ENCODE results near the gene PRKCQ.

PRKCQ gene

GRCh38 chr10:6379015-6379776, 200.9 kb downstream of the PRKCQ start:
- no peak overlapping the region for H3K4me3 ChIP-seq (ENCODE audit: low read length)
- TF ChIP-seq, protein P1, sequence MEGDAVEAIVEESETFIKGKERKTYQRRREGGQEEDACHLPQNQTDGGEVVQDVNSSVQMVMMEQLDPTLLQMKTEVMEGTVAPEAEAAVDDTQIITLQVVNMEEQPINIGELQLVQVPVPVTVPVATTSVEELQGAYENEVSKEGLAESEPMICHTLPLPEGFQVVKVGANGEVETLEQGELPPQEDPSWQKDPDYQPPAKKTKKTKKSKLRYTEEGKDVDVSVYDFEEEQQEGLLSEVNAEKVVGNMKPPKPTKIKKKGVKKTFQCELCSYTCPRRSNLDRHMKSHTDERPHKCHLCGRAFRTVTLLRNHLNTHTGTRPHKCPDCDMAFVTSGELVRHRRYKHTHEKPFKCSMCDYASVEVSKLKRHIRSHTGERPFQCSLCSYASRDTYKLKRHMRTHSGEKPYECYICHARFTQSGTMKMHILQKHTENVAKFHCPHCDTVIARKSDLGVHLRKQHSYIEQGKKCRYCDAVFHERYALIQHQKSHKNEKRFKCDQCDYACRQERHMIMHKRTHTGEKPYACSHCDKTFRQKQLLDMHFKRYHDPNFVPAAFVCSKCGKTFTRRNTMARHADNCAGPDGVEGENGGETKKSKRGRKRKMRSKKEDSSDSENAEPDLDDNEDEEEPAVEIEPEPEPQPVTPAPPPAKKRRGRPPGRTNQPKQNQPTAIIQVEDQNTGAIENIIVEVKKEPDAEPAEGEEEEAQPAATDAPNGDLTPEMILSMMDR (conservative IDR thresholded peaks at IDR 0.05; ENCODE audit: low read depth, low read length) = no peak
- DNase-seq (ENCODE audit: low read depth) = no peak

Data from retinal pigment epithelial cell (primary cell).